Measurements from ENCODE around the gene IER3IP1. TPM values are rescaled to one million over a fixed set of nuclear protein-coding genes. Genes with fewer than 3 reads are reported as not detected.
"Not testable (repeated sequence)": the region's sequence is repeated elsewhere in the genome, so short reads cannot be mapped to it uniquely, and the experiment has no call there.

The IER3IP1 gene, protein sequence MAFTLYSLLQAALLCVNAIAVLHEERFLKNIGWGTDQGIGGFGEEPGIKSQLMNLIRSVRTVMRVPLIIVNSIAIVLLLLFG
- total RNA-seq = 7.8 TPM
- long read RNA-seq, transcript IER3IP1-201 (3 exons, 3,689 nt) = major isoform, 68 of 68 reads
- long read RNA-seq, partial matches to known transcripts = 0 of 68 reads
- long read RNA-seq, other reads (novel, unspliced or antisense) = 0 of 68 reads

- ATAC-seq (ENCODE audit: poor library complexity) = peak; percentile 99
- intact Hi-C loops (cut with DNase I) = no loop called here
- peak; percentile 94 for DNase-seq
Measured at GRCh38 chr18:47175898-47176575, at the start of gene IER3IP1. Gene IER3IP1, minus strand, starts transcription at chr18:47176364. Its CDS starts 87 bp downstream, at chr18:47176277.

- no peak for DNase-seq
- no peak for ATAC-seq (ENCODE audit: poor library complexity)
- intact Hi-C loops (cut with DNase I) = loop anchor here (5.0 kb wide), 1 partner anchor 532 kb away; no protein-coding TSS in a partner anchor
Measured at GRCh38 chr18:47215554-47216138, 39.5 kb upstream of the IER3IP1 start.

DNA sequence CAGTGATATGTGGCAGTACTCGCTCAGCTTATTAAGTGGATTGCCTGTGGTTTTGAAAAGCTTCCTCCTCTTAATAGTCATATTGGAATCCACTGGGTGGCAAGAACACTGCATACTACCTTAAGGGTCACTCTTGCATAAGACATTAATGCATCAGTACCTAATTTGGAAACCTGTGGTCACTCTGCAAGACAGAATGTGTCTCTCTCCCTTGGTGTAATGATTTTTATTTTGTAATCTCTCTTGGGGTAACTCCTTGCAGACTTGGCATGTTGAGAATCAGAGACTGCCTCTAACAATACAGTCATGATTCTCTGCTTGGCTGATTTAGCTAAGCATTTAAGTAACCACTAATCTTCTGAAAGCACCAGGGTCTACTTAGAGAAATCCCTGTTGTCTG lies 33.0 kb upstream of the IER3IP1 start:
- ATAC-seq (ENCODE audit: poor library complexity) (no peak), DNase-seq (no peak)
- intact Hi-C loops (cut with DNase I) = no loop called here

DNA sequence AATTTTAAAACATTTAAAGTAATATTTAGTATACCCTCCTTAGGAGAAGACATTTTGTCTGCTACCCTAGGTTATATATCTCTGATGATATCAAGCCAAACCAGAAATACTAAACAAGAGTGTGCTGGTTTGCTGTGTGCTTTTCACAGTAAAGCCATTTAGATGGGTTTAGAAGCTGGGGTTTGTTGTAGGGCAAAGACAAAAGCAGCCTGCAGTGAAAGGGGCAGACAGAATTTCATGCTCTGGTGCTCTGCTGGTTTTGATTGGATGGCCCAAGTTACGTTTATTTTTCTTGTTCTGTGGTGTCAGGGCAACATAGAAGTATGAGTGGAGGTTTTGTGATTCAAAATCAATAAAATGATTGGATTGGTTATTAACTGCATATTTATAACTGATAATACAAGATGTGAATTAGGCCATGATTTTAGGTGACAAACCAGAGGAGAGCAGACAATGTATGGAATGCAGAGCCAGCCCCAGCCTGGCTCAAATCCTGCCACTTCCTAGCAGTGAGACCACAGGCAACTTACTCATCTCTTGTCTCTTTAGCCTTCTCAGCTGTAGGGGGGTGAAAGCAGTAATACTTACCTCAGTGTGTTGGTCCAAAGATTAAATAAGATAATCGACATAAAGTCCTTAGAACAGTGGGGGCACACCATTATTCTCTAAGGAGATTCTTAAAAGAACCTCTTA lies 30.9 kb upstream of the IER3IP1 start:
- DNase-seq (no peak), ATAC-seq (ENCODE audit: poor library complexity) (no peak)
- intact Hi-C loops (cut with DNase I) = no loop called here

GRCh38 chr18:47204908-47205522 lies 28.9 kb upstream of the IER3IP1 start:
- intact Hi-C loops (cut with DNase I) = loop anchor here (5.0 kb wide), 1 partner anchor 103 kb away; no protein-coding TSS in a partner anchor
- ATAC-seq (ENCODE audit: poor library complexity) (peak; percentile 67), DNase-seq (no peak)

GRCh38 chr18:47203626-47204464 lies 27.7 kb upstream of the IER3IP1 start:
- intact Hi-C loops (cut with DNase I) = loop anchor here (5.0 kb wide), 1 partner anchor 102 kb away; no protein-coding TSS in a partner anchor
- peak; percentile 64 for ATAC-seq (ENCODE audit: poor library complexity)
- DNase-seq = no peak

DNA sequence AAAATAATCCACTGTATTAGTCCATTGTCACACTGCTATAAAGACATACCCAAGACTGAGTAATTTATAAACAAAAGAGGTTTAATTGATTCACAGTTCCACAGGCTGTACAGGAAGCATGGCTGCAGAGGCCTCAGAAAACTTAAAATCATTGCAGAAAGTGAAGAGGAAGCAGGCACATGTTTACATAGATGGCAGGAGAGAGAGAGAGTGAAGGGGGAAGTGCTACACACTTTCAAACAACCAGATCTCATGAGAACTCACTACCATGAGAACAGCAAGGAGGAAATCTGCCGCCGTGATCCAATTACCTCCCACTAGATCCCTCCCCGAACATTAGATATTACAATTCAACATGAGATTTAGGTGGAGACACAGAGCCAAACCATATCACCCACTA lies 19.8 kb upstream of the IER3IP1 start:
- intact Hi-C loops (cut with DNase I); ATAC-seq (ENCODE audit: poor library complexity); DNase-seq: not testable (repeated sequence)

DNA sequence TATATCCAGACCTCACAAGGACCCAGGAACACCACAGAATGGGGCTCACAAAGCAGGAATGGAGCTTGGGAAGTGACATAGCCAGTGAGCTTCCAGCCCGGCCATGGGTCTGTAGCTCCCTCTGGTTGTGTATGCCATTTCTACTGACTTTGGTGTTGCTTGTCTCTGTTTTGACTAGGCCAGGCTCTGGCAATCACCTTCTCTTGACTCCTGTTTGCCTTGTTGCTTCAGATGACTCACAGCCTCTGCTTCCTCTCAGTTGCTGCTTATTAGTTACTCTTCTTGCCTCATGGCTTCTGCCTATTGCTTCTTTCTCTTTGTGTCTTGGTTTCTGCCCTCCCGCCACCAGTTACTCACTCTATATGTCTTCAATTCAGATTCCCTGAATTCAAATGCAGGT lies 15.8 kb upstream of the IER3IP1 start:
- ATAC-seq (ENCODE audit: poor library complexity) (no peak), DNase-seq (no peak)
- intact Hi-C loops (cut with DNase I) = no loop called here

DNA sequence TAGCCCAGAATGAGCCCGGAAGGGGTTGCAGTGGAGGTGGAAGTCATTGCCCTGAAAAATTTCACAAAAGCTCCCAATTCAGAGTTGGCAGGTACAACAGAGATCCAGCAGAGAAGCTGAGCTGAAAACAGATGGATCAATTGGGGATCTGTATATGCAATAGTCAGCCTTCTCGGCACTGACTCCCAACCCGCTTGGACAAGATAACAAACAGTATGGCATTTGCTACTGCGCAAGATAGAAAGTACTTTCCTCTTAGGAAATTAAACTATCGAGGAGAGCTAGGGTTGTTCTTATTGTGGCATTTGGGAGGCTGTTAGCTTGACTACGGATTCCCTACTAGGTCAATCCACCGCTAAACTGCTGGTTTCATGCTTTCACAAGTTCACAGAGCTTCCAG lies 11.6 kb upstream of the IER3IP1 start:
- intact Hi-C loops (cut with DNase I) = no loop called here
- DNase-seq (no peak), ATAC-seq (ENCODE audit: poor library complexity) (no peak)

- ATAC-seq (ENCODE audit: poor library complexity) (no peak), DNase-seq (no peak)
- intact Hi-C loops (cut with DNase I) = no loop called here
Measured at GRCh38 chr18:47184419-47185050, 8.4 kb upstream of the IER3IP1 start.

DNA sequence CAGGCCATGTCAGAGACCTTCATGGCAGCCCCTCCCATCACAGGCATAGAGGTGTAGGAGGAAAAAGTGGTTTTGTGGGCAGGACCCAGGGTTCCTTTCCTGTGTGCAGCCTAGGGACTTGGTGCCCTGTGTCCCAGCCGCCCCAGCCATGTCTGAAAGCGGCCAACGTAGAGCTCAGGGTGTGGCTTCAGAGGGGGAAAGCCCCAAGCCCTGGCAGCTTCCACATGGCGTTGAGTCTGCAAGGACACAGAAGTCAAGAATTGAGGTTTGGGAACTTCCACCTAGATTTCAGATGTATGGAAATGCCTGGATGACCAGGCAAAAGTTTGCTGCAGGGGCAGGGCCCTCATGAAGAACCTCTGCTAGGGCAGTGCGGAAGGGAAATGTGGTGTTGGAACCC lies 6.0 kb upstream of the IER3IP1 start:
- not testable (repeated sequence) for ATAC-seq (ENCODE audit: poor library complexity)

DNA sequence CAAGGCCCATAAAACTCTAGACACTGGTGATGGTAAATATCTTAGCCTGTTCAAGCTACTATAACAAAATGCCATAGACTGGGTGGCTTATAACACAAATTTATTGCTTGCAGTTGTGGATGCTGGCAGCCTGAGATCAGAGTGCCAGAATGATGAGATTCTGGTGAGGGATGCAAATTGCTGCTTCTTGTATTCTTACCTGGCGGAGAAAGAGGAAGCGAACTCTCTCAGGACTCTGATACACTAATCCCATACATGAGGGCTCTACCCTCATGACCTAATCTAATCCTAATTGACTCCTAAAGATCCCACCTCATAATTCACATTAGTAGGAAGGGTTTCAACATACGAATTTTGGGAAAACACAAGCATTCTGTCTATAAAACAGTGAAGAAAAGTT lies 4.6 kb upstream of the IER3IP1 start:
- DNase-seq = no peak
- intact Hi-C loops (cut with DNase I) = no loop called here
- ATAC-seq (ENCODE audit: poor library complexity) = no peak

More for the DNA sequence above, 6.0 kb upstream of the IER3IP1 start:
- intact Hi-C loops (cut with DNase I); DNase-seq: not testable (repeated sequence)

GRCh38 chr18:47179520-47179919 lies 3.4 kb upstream of the IER3IP1 start:
- DNase-seq = no peak
- intact Hi-C loops (cut with DNase I) = no loop called here
- ATAC-seq (ENCODE audit: poor library complexity) = no peak

- DNase-seq (peak; percentile 44), ATAC-seq (ENCODE audit: poor library complexity) (peak; percentile 19)
- intact Hi-C loops (cut with DNase I) = no loop called here
Measured at GRCh38 chr18:47175283-47175897, 774 bp downstream of the IER3IP1 start.

DNA sequence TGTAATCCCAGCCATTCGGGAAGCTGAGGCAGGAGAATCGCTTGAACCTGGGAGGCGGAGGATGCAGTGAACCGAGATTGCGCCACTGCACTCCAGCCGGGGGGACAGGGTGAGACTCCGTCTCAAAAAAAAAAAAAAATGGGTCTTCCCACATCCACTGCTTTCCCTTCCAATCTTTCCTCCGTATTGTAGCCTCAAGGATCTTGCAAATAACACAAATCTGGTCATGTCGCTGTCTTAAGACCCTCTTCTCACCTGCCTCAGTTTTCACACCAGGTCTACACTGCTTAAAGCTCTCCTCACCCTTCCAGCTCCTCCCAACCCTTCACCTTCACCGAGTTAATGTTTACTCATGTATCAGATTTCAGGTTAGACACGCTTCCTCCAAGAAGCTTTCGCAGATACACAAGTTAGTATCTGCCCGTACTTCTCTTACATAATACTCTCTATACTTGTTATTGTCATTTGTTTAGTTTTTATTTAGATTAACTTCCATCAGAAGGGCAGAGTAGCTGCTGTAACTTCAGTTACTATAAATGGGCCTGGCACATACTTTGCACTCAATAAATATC lies 1.5 kb downstream of the IER3IP1 start:
- intact Hi-C loops (cut with DNase I) = no loop called here
- no peak for ATAC-seq (ENCODE audit: poor library complexity)
- DNase-seq = no peak

DNA sequence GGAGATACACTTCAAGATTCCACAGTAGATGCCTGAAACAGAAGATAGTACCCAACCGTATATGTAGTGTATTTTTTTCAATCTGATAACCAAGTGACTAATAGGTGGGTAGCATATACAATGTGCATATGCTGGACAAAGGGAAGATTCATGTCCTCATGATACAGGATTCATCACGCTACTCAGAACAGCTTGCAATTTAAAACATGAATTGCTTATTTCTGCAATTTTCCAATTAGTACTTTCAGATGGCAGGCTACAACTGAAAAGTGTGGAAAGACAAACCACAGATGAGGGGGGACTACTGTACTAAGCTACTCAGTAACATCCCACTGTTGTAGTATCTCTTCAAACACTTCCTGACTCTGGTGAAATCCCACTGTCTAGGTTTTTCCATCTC lies 3.7 kb downstream of the IER3IP1 start:
- intact Hi-C loops (cut with DNase I) = no loop called here
- no peak for DNase-seq
- no peak for ATAC-seq (ENCODE audit: poor library complexity)

- DNase-seq (no peak), ATAC-seq (ENCODE audit: poor library complexity) (no peak)
- intact Hi-C loops (cut with DNase I) = no loop called here
Measured at GRCh38 chr18:47168913-47169312, 7.3 kb downstream of the IER3IP1 start.
